Esophagus muscularis mucosa (tissue), 4 donors: ENCODE results near the gene F10.

Experiments
- CTCF ChIP-seq, 3 experiments: fragments of 200-600 bp in 2 of 3; fragments of 450-650 bp in 1 of 3; sonication (generic) in 2 of 3; IDR thresholded peaks; one replicate each; pipeline ENCODE4 v1.5.1; 2017 to 2019; ENCODE audit warnings: antibody characterized with exemption in 3 of 3, mild to moderate bottlenecking in 2 of 3, moderate library complexity in 1 of 3
- EP300 ChIP-seq: sonication (generic); formaldehyde crosslinking; IDR thresholded peaks from one replicate; pipeline ENCODE4 v1.6.1; 2017; ENCODE audit warnings: antibody characterized with exemption
- POLR2A ChIP-seq: fragments of 450-650 bp; IDR thresholded peaks from one replicate; pipeline ENCODE4 v1.6.1; 2017; ENCODE audit warnings: antibody characterized with exemption, moderate library complexity, mild to moderate bottlenecking, low read depth
- POLR2AphosphoS5 ChIP-seq, 2 donors: sonication (generic); formaldehyde crosslinking; IDR thresholded peaks; one replicate each; pipeline ENCODE4 v1.6.1; 2017; ENCODE audit warnings: antibody characterized with exemption in 2 of 2

DNA sequence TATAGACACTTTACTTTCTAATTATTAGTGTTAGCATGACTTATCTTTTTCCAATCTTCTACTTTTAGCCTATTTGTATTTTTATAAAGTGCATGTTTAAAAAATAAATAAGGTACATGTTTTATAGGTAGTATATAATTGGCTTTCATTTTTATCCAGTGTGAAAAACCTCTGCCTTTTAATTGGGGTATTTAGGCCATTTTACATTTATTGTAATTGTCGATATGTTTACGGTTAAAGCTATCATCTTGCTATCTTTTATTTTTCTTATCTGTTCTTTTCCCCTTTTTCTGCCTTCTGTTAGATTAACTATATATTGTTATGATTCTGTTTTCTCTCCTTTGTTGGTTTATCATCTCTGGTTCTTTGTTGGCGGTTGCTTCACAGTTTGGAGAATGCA is 45.0 kb downstream of the F10 start:
- TF ChIP-seq CTCF (IDR thresholded peaks at IDR 0.05) (no peak), POLR2AphosphoS5 (IDR thresholded peaks at IDR 0.05) (no peak), EP300 (no peak), POLR2A (no peak)
